A673 (cell line): ENCODE results near the gene GTF3C1. TPM values are rescaled to one million over a fixed set of nuclear protein-coding genes. Genes with fewer than 3 reads are reported as not detected.

Experiments
- BruUV-seq: library from RNA; stranded (reverse); fragments of 400-500 nt; replicated peaks from 2 replicates; lab custom pipeline; 2021; lab: Mats Ljungman, UMichigan
- CTCF ChIA-PET: fragments of 300-600 bp; sonication (Branson Sonifier 250); formaldehyde crosslinking; loops from one replicate; lab custom pipeline; 2022; ENCODE audit warnings: antibody characterized with exemption; lab: Charles Lee
- POLR2A ChIA-PET: fragments of 300-600 bp; sonication (Branson Sonifier 250); formaldehyde crosslinking; loops from one replicate; lab custom pipeline; 2022; ENCODE audit warnings: antibody characterized with exemption; ENCODE audit not compliant: low non-redundant PET; lab: Charles Lee
- DNase-seq: peaks from one replicate; pipeline ENCODE4 v3.0.0-alpha.2; 2015; ENCODE audit warnings: low spot score
- H3K27ac ChIP-seq: fragments of 200-600 bp; sonication (generic); 2 replicates; pipeline ENCODE4 v1.5.1; 2016; ENCODE audit warnings: mixed run types, low read depth, mild to moderate bottlenecking, mixed read lengths, antibody characterized with exemption, low read length; ENCODE audit not compliant: poor library complexity, severe bottlenecking
- H3K27me3 ChIP-seq: fragments of 200-600 bp; sonication (generic); replicated peaks from 2 replicates; pipeline ENCODE4 v1.6.1; 2017; ENCODE audit warnings: mixed run types, low read depth, mild to moderate bottlenecking, mixed read lengths, antibody characterized with exemption, low read length; ENCODE audit not compliant: insufficient read depth, poor library complexity
- H3K36me3 ChIP-seq: fragments of 200-600 bp; sonication (generic); 2 replicates; pipeline ENCODE4 v1.6.1; 2016; ENCODE audit warnings: mixed run types, mild to moderate bottlenecking, mixed read lengths, antibody characterized with exemption, low read length; ENCODE audit not compliant: insufficient read depth, poor library complexity, severe bottlenecking
- H3K4me1 ChIP-seq: fragments of 200-600 bp; sonication (generic); 2 replicates; pipeline ENCODE4 v1.6.1; 2017; ENCODE audit warnings: mixed run types, mild to moderate bottlenecking, mixed read lengths, antibody characterized with exemption, low read length; ENCODE audit not compliant: insufficient read depth, poor library complexity, severe bottlenecking
- H3K4me3 ChIP-seq: fragments of 200-600 bp; sonication (generic); 2 replicates; pipeline ENCODE4 v1.5.1; 2016; ENCODE audit warnings: low read depth, mixed run types, mild to moderate bottlenecking, mixed read lengths, low read length; ENCODE audit not compliant: poor library complexity, severe bottlenecking
- H3K9me3 ChIP-seq: fragments of 200-600 bp; sonication (generic); 2 replicates; pipeline ENCODE4 v1.6.1; 2016; ENCODE audit warnings: mixed run types, low read depth, mild to moderate bottlenecking, mixed read lengths, antibody characterized with exemption, low read length; ENCODE audit not compliant: poor library complexity, severe bottlenecking
- CTCF ChIP-seq: fragments of 300-800, 200-600 bp; sonication (generic); conservative IDR thresholded peaks from 2 replicates; pipeline ENCODE4 v1.5.1; 2017; ENCODE audit warnings: low read depth, mild to moderate bottlenecking, antibody characterized with exemption, low read length, moderate library complexity, mixed read lengths
- EZH2 ChIP-seq: fragments of 200-600 bp; sonication (generic); IDR thresholded peaks from 2 replicates; pipeline ENCODE4 v1.6.1; 2017; ENCODE audit warnings: borderline replicate concordance, low read depth, mild to moderate bottlenecking, mixed read lengths, antibody characterized with exemption, low read length; ENCODE audit not compliant: poor library complexity, severe bottlenecking
- intact Hi-C: fragments of 100-400 bp; cut with micrococcal nuclease; formaldehyde crosslinking; loops from one replicate; pipeline ENCODE4 v1.10.0; 2022; ENCODE audit not compliant: unreplicated experiment
- total RNA-seq: library from RNA; stranded (reverse); gene quantifications from 2 replicates; pipeline ENCODE4 v1.2.3, GENCODE V29; 2021

The GTF3C1 gene
- total RNA-seq, 1 experiment from 2014 or later = 94.2 TPM

GRCh38 chr16:27445502-27446175, 104.1 kb downstream of the GTF3C1 start:
- Histone ChIP-seq H3K4me1 (no peaks in the 10 kb centered on the region), H3K27ac (no peak overlapping the region), H3K4me3 (no peak overlapping the region), H3K9me3 (peaks cover 12% of the 10 kb centered on the region), H3K27me3 (no peaks in the 10 kb centered on the region), H3K36me3 (no peaks in the 10 kb centered on the region)
- no peak for TF ChIP-seq CTCF
- no peak for TF ChIP-seq EZH2
- POLR2A ChIA-PET = interaction anchor here (0.7 kb wide), 1 partner anchor 18 kb away, joined by 7 read pairs; no protein-coding TSS in a partner anchor
- no peak for DNase-seq
- no TSS peak for BruUV-seq
- intact Hi-C loops = no loop called here
- CTCF ChIA-PET = interaction anchor here (0.5 kb wide), 1 partner anchor 297 kb away, joined by 3 read pairs; no protein-coding TSS in a partner anchor

DNA sequence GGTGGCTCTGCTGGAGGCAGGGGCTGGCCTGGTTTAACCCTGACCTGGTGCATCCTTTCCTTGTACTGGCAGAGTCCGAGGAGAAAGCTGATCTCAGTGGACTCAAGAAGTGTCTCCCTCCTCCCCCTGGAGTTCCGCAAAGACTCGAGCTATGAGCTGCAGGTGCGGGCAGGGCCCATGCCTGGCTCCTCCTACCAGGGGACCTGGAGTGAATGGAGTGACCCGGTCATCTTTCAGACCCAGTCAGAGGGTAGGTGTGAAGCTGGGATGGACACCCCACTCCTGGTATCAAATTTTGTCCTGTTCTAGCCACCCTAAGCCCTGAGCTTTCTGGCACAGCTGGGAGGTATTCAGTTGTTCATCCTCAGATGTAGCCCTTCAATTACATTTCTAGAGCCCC, 105.2 kb downstream of the GTF3C1 start:
- Histone ChIP-seq H3K27me3 (no peaks in the 10 kb centered on the region), H3K9me3 (peaks cover 12% of the 10 kb centered on the region), H3K27ac (no peak overlapping the region), H3K4me3 (no peak overlapping the region), H3K36me3 (no peaks in the 10 kb centered on the region), H3K4me1 (no peaks in the 10 kb centered on the region)
- no peak for TF ChIP-seq CTCF
- no TSS peak for BruUV-seq
- ChIA-PET POLR2A (no interaction called here), CTCF (no interaction called here)
- no peak for DNase-seq
- intact Hi-C loops = no loop called here

DNA sequence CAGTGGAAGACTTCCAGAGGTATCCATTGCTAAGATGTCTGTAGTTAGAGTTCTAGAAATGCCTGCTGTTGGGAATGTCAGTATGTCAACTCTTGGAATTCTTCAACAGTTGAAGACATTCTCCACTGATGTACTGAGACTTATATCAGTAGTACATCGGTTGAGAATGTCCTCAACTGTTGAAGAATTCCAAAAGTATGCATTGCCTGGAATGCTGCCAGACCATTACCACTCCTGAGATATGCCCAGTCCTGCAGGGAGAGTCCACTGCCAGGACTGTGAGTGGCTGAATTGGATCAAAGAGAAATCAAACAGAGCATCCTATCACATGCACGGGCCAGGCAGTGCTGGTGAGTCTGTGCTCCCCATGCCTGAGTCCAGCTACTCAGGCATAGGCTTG, 105.7 kb downstream of the GTF3C1 start:
- H3K4me3 ChIP-seq = no peak overlapping the region
- H3K4me1 ChIP-seq = no peaks in the 10 kb centered on the region
- DNase-seq = no peak
- H3K27ac ChIP-seq = no peak overlapping the region
- TF ChIP-seq CTCF = no peak
- TF ChIP-seq EZH2 = no peak
- H3K9me3 ChIP-seq = peaks cover 12% of the 10 kb centered on the region
- H3K36me3 ChIP-seq = no peaks in the 10 kb centered on the region
- intact Hi-C loops = no loop called here
- ChIA-PET POLR2A (no interaction called here), CTCF (no interaction called here)
- H3K27me3 ChIP-seq = no peaks in the 10 kb centered on the region
- no TSS peak for BruUV-seq
